Metanephros (tissue), 2 donors: ENCODE data around the gene TMEM116. TPM values are rescaled to one million over a fixed set of nuclear protein-coding genes. Genes with fewer than 3 reads are reported as not detected.

ENCODE experiments used
- small RNA-seq: library from RNA; depleted of rRNA; stranded (forward); fragments of <200 nt; gene quantifications from one replicate; pipeline ENCODE3, GENCODE V24; 2014; ENCODE audit warnings: low replicate concordance
- total RNA-seq: library from RNA; depleted of rRNA; stranded (reverse); fragments of >200 nt; gene quantifications from one replicate; pipeline ENCODE4 v1.2.3, GENCODE V29; 2014

TMEM116 gene
- total RNA-seq: 48.7 TPM

DNA sequence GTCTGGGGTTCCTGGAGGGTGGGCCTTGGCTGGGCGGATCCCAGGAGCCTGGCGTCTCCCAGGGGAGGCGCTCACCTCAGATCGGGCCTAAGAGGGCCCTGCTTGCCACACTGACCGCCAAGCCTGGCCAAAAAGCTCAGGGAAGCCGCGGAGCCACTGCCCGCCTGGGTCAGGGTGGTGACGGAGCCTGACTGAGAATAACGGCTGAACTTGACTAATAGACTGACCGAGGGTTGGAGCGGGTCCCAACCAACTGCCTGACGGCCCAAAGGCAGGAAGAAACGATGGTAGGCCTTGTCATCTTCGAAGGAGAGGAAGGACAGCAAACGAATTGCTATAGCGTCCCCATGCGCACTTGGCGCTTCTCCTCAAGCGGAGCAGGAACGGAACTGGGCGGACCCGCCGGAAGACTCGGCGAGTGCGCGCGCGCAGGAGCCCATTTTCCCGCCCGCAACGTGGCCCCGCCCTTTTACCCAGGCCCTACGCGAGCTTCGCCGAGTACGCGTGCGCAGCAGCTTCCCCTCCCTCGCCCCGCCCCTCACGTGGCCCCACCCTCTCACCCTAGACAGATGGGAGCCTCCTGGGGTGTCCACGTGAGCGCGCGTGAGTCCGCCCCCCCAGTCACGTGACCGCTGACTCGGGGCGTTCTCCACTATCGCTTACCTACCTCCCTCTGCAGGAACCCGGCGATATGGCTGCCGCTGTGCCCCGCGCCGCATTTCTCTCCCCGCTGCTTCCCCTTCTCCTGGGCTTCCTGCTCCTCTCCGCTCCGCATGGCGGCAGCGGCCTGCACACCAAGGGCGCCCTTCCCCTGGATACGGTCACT lies at the start of gene TMEM116, which contains the start of gene ERP29:
TMEM116 (minus strand) TSS at position 391 of the 826 bp plus-strand sequence. CDS start 7,895 bp downstream, outside the sequence.
ERP29 (plus strand) TSS at position 652 of the 826 bp plus-strand sequence; CDS start at position 692, 40 bp downstream.

Small RNA genes within 50 kb of the gene (small RNA-seq; reads per million reads assigned to genes)
- gene AC004024.1: not detected
- not detected for gene MIR3657

Other genes with a start within 250 kb of the TMEM116 start
- 56.5 TPM for gene ALDH2, start 246.2 kb downstream of the TMEM116 start, total RNA-seq
- 43.6 TPM for gene MAPKAPK5, start 170.9 kb downstream of the TMEM116 start, total RNA-seq
- gene ERP29, start 261 bp upstream of the TMEM116 start, total RNA-seq: 84.5 TPM
- 24.2 TPM for gene NAA25, start 95.6 kb upstream of the TMEM116 start, total RNA-seq
- gene TRAFD1, start 112.4 kb upstream of the TMEM116 start, total RNA-seq: 28.0 TPM